Measurements from ENCODE around the gene PRKD3.

Gene PRKD3

DNA sequence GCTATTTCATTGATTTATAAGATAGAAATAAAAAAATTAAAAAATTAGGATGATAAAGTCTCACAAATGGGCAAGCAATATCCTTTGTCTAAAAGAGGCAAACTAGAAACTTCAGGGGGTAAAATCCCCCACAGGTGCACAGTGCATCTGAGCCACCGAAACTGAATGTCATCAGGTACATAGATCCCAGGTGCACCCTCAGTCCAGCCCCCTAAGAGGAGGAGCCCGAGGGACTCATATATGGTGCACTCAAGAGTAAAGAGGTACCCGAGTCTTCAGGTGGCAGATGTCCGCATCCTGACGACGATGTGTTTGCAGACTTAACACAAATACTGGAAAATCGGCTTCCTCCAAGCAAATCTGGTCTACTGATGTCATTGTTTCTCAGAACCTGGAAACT, 31.1 kb upstream of the PRKD3 start:
- TF ChIP-seq, protein P1, sequence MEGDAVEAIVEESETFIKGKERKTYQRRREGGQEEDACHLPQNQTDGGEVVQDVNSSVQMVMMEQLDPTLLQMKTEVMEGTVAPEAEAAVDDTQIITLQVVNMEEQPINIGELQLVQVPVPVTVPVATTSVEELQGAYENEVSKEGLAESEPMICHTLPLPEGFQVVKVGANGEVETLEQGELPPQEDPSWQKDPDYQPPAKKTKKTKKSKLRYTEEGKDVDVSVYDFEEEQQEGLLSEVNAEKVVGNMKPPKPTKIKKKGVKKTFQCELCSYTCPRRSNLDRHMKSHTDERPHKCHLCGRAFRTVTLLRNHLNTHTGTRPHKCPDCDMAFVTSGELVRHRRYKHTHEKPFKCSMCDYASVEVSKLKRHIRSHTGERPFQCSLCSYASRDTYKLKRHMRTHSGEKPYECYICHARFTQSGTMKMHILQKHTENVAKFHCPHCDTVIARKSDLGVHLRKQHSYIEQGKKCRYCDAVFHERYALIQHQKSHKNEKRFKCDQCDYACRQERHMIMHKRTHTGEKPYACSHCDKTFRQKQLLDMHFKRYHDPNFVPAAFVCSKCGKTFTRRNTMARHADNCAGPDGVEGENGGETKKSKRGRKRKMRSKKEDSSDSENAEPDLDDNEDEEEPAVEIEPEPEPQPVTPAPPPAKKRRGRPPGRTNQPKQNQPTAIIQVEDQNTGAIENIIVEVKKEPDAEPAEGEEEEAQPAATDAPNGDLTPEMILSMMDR (IDR thresholded peaks at IDR 0.05; ENCODE audit: insufficient read depth, missing control alignments): no peak
- FAIRE-seq: no peak
- no peak for DNase-seq (ENCODE audit: insufficient read length, low spot score)

DNA sequence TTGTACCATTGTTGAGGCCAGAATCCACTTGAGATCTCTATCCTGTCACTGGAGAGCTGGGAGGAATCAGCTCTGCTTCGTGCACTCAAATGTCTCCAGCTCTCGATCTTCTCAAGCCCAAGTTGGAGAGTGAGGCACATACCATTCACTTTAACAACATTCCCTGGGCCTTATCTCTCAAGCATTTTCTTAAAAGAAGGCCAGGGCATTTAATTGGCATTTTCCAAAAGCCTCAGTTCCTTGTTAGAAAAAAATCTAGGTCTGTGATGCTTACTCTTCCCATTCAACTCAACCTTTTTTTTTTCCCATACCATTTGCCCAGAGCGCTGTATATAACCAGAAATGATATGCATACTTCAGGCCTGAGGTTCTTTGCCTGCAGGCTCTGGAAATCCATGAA, 29.9 kb upstream of the PRKD3 start:
- TF ChIP-seq, protein P1 (IDR thresholded peaks at IDR 0.05; ENCODE audit: insufficient read depth, missing control alignments): no peak
- no peak for DNase-seq (ENCODE audit: insufficient read length, low spot score)
- FAIRE-seq: no peak

DNA sequence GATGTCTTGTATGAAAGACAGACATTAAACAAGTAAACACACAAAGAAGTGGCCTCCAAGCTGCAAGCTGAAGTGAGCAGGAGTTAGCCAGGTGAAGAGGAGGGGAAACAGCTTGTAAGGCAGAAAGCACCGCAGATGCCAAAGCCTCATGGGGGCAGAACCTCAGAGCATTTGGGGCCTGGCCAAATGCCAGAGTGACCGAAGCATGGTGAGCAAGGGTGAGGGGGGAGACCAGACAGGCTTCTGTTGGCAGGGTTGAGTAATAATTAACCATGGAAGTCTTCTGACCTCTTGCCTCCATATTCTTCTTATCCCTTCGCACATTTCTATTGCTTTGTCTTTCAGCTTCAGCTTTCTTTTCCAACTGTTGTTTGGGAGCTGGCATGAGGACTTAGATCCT, 25.4 kb upstream of the PRKD3 start:
- TF ChIP-seq, protein P1 (IDR thresholded peaks at IDR 0.05; ENCODE audit: insufficient read depth, missing control alignments): no peak
- FAIRE-seq (no peak), DNase-seq (ENCODE audit: insufficient read length, low spot score) (no peak)

DNA sequence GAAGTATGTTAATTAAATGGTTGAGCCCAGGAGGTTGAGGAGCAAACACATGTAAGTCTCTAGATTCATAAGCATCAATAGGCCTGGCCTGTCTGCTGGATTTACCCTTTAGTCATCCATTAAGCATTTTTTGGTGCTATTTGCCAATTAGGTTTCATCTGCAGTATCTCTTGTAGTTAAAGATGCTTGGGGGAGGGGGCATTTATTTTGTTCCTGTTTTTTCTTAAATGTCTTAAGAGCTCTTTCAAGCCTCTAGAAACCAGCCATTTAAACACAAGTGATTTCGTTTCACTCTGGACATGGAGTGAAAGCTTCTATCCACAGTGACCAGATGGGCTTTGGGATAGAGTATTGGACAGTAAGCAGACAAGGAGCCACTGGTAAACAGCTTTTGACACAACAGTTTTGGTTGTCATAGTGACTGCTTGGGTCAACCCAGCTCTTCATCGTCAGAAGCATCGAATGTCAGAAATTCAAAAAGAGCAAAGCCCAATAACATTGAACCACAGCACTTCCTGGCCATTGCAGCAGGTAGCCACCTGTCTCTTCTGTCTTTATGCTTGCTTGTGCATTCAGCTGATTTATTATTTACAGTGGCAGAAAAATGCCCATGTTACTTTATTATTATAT, 24.7 kb upstream of the PRKD3 start:
- FAIRE-seq (no peak), DNase-seq (ENCODE audit: insufficient read length, low spot score) (no peak)
- TF ChIP-seq, protein P1 (IDR thresholded peaks at IDR 0.05; ENCODE audit: insufficient read depth, missing control alignments): no peak

DNA sequence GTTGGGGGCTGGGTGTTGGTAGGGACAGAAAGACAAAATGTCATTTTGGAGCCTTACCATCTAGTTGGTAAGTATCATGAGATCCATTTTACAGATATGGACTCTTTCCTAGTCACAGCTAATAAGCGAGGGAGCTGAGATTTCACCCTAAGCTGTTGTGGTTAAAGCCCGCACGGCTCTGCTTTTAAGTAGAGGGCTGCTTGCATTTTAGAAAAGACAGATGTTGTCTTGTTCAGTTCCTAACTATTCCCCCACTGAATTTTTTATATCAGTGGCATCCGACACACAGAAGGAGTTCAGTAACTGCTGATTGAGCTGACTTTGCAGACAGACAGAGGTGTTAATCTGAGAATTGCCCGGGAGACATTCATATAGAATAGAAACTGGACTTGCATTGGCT, 23.5 kb upstream of the PRKD3 start:
- no peak for DNase-seq (ENCODE audit: insufficient read length, low spot score)
- no peak for FAIRE-seq
- TF ChIP-seq, protein P1 (IDR thresholded peaks at IDR 0.05; ENCODE audit: insufficient read depth, missing control alignments): no peak

DNA sequence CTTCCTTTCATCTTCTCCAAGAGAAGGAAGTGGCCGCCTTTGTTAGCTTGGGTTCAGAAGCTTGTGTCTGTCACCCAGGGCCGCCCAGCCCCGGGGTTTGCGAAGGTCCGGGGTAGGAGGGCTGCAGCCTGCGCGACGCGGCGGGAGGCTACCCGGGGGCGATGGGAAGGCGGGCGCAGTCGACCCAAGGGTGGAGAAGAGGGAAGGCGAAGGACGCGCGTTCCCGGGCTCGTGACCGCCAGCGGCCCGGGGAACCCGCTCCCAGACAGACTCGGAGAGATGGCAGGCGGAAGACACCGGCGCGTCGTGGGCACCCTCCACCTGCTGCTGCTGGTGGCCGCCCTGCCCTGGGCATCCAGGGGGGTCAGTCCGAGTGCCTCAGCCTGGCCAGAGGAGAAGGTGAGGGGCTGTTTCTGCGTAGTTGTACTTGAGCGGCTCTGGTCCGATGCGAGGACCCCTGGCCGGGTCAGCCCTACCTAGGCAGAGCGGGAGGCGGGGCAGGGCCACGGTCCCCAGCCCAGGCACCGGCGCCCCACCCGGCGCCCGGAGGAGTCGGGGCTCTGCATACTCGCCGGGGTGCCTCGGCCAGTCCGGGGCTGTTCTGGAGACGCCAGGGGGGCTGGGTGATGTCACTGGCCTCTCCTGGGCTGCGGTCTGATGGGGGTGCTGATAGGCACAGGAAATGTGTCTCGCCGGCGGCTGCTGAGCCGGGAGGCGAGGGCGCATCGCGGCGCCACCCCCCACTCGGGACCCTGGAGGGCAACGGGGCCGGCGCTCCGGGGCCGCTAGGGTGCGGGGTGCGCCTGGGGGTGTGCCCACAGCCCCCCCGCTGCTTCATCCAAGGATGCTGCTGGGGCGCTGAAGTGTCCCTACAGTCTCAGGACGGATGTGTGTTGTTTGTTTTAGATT, 20.1 kb upstream of the PRKD3 start, which contains the start of gene QPCT:
QPCT (plus strand) TSS at position 178 of the 909 bp plus-strand sequence; CDS start at position 280, 102 bp downstream.
- FAIRE-seq (no peak), DNase-seq (ENCODE audit: insufficient read length, low spot score) (no peak)
- TF ChIP-seq, protein P1 (IDR thresholded peaks at IDR 0.05; ENCODE audit: insufficient read depth, missing control alignments): no peak
